Stimulated activated memory B cell treated with anti-CD40 and anti-IgM and Interleukin-4, amounts not matched to agents 10 μg/mL and 1 μg/mL and 100 μg/mL, for 72 hours (primary cell): ENCODE results near the gene RAF1.

Source experiments
- ATAC-seq: fragments of 150-1000 bp; cut with Tn5 transposase; 2 replicates; pipeline ENCODE4 v1.10.0; 2021
- H3K27ac Mint-ChIP-seq: one replicate; pipeline ENCODE4 v1.8.0; 2022; ENCODE audit warnings: mild to moderate bottlenecking, mixed read lengths
- H3K27me3 Mint-ChIP-seq: one replicate; pipeline ENCODE4 v1.8.0; 2022; ENCODE audit warnings: mixed read lengths
- H3K36me3 Mint-ChIP-seq: one replicate; pipeline ENCODE4 v1.8.0; 2022; ENCODE audit warnings: mixed read lengths
- H3K4me1 Mint-ChIP-seq: one replicate; pipeline ENCODE4 v1.8.0; 2022; ENCODE audit warnings: mixed read lengths
- H3K4me3 Mint-ChIP-seq: one replicate; pipeline ENCODE4 v1.8.0; 2022; ENCODE audit warnings: mild to moderate bottlenecking, moderate library complexity, mixed read lengths
- H3K9me3 Mint-ChIP-seq: one replicate; pipeline ENCODE4 v1.8.0; 2022; ENCODE audit warnings: mixed read lengths

RAF1 gene

DNA sequence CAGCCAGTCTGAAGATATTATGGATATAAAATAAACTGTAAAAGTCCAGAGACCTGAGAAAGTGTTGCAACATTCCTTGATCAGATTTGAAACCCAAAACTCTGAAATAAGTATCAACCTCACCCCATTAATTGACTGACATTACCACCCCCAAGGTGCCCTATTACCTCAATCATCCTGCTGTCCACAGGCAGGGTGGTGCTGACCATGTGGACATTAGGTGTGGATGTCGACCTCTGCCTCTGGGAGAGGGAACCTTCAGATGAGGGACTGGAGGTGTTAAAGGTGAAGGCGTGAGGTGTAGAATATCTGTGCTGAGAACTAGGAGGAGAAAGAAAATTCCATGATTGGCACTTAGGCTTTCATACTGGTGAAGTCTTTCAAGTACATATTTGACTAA lies 59.9 kb downstream of the RAF1 start:
- H3K36me3 Mint-ChIP-seq: peaks cover 39% of the 10 kb centered on the region
- no peak overlapping the region for H3K27ac Mint-ChIP-seq
- H3K4me3 Mint-ChIP-seq: no peak overlapping the region
- no peaks in the 10 kb centered on the region for H3K27me3 Mint-ChIP-seq
- no peaks in the 10 kb centered on the region for H3K9me3 Mint-ChIP-seq
- no peaks in the 10 kb centered on the region for H3K4me1 Mint-ChIP-seq
- no peak for ATAC-seq

DNA sequence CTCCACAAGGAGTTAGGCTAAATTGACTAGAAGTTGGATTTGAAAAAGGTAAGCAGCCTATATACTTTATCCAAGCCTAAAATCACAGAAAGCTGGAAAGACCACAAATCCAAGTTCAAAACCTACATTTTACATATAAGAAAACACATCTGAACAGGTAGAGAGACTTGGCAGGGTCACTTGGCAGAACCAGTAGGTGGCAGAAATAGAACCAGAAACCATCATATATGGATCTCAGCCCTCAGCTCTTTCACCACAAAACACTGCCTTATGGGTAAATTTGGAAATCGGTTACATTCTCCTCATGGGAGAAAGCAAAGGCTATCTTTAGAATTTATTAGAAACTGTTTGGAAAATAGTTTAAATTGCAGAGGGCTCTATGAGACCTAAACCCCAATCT lies 62.8 kb downstream of the RAF1 start:
- Mint-ChIP-seq H3K36me3 (peaks cover 45% of the 10 kb centered on the region), H3K9me3 (no peaks in the 10 kb centered on the region), H3K4me1 (no peaks in the 10 kb centered on the region), H3K27me3 (no peaks in the 10 kb centered on the region), H3K27ac (no peak overlapping the region), H3K4me3 (no peak overlapping the region)
- ATAC-seq: no peak

DNA sequence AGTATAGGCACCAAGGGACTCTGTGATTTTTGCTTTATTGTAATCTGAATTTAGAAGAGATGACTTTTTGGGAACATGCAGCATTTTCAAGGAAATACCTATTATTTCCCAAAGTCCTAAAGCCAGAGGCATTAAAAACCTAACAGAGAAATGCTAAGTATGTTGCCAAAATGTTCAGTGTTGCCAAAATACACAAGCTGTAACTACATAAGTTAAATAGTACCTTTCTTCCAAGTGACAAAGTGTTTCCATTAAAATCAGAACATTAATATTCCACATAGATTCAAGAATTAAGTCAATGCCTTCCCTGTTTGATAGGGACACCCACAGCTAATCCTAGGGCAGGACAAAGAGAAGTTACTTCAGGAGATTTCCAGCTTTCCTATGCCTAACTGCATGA lies 65.0 kb downstream of the RAF1 start:
- no peaks in the 10 kb centered on the region for H3K9me3 Mint-ChIP-seq
- no peak overlapping the region for H3K4me3 Mint-ChIP-seq
- no peaks in the 10 kb centered on the region for H3K27me3 Mint-ChIP-seq
- no peaks in the 10 kb centered on the region for H3K4me1 Mint-ChIP-seq
- ATAC-seq: no peak
- no peak overlapping the region for H3K27ac Mint-ChIP-seq
- H3K36me3 Mint-ChIP-seq: peaks cover 61% of the 10 kb centered on the region

DNA sequence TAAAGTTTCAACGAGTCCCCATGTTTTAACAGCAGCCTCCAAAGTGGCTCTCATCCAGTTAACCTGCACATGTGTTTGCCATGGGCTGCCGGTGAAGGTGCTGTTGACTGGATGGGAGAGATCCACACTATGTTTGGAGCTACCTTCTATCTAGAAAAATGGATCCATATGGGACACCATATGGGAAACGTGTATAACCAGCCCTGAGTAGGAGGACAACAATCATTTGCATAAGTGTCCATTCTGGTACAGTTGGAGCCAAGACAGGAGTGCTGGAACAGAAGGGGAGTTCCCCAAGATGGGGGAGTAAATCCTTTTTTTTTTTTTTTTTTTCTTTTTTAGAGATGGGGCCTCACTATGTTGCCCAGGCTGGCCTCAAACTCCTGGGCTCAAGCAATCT lies 70.4 kb downstream of the RAF1 start:
- peaks cover 17% of the 10 kb centered on the region for H3K4me1 Mint-ChIP-seq
- no peaks in the 10 kb centered on the region for H3K27me3 Mint-ChIP-seq
- no peaks in the 10 kb centered on the region for H3K9me3 Mint-ChIP-seq
- H3K27ac Mint-ChIP-seq: peak overlapping the region; percentile 55
- ATAC-seq: no peak
- peaks cover 70% of the 10 kb centered on the region for H3K36me3 Mint-ChIP-seq
- H3K4me3 Mint-ChIP-seq: no peak overlapping the region

DNA sequence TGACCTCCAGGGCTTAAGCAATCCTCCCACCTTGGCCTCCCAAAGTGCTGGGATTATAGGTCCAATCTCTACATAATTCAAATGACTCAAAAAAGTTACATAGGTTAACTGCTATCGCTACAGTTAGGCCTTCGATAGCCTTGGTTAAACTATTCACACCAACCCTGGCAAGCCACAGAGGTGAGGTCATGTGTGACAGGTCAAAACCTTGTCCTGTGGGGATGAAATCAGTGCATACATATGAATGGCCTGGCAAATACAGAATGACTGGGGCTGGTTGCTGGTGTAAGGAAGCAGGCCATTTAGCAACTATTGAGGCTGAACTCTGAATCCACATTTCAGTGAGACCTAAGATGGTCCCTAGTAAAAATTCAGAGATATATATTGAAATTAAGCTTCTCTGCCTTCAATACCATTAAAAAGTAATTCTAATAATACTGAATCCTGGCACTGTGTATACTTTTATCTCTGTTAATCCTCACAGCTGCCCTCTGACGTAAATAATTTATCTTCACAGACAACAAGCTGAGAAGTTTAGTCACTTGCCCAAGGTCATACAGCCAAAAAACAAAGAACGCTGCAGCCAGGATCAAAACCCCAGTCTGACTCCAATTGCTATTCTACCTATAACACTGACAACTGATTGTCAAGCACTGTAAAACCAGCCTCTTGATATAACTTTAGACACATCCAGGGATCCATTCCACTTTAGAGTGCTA lies 71.8 kb downstream of the RAF1 start:
- peak overlapping the region; percentile 59 for H3K27ac Mint-ChIP-seq
- no peak for ATAC-seq
- no peaks in the 10 kb centered on the region for H3K9me3 Mint-ChIP-seq
- no peak overlapping the region for H3K4me3 Mint-ChIP-seq
- H3K4me1 Mint-ChIP-seq: peaks cover 17% of the 10 kb centered on the region
- H3K27me3 Mint-ChIP-seq: no peaks in the 10 kb centered on the region
- peaks cover 64% of the 10 kb centered on the region for H3K36me3 Mint-ChIP-seq

DNA sequence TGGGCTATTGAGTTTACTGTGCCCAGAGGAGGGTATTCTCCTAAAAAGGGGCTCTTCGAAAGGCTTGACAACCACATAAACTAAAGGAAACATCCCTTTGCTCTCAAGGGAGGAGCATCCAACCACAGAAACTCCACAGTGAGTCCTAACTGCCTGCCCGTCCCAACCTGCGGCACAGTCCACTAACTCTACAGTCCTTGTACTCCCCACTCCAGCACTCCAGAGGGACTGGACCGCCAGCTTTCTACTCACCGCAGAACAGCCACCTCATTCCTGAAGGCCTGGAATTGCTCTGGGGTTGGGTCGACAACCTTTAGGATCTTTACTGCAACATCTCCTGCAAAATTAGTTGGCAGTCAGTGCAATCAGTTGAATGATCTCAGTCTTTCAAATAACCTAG lies 72.5 kb downstream of the RAF1 start:
- ATAC-seq: no peak
- no peak overlapping the region for H3K4me3 Mint-ChIP-seq
- H3K9me3 Mint-ChIP-seq: no peaks in the 10 kb centered on the region
- no peaks in the 10 kb centered on the region for H3K27me3 Mint-ChIP-seq
- H3K36me3 Mint-ChIP-seq: peaks cover 58% of the 10 kb centered on the region
- peak overlapping the region; percentile 59 for H3K27ac Mint-ChIP-seq
- H3K4me1 Mint-ChIP-seq: peaks cover 17% of the 10 kb centered on the region

DNA sequence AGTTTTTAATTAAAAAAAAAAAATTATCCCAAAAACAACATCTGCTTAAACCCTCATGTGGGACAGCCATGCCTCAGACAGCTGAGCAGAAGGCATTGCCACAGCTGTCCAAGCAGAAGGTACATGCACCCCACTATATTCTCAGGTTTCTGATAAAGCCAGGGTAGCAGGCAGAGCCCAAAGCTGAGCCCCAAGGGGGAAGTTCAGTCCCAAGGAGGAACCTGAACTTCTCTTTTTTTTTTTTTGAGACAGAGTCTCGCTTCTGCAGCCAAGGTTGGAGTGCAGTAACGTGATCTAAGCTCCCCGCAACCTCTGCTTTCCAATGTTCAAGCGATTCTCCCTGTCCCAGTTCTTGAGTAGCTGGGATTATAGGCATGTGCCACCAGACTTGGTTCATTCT lies 73.8 kb downstream of the RAF1 start:
- Mint-ChIP-seq H3K27me3 (no peaks in the 10 kb centered on the region), H3K36me3 (peaks cover 56% of the 10 kb centered on the region), H3K27ac (peak overlapping the region; percentile 59), H3K4me1 (peaks cover 25% of the 10 kb centered on the region), H3K4me3 (no peak overlapping the region), H3K9me3 (no peaks in the 10 kb centered on the region)
- peak; percentile 75 for ATAC-seq

DNA sequence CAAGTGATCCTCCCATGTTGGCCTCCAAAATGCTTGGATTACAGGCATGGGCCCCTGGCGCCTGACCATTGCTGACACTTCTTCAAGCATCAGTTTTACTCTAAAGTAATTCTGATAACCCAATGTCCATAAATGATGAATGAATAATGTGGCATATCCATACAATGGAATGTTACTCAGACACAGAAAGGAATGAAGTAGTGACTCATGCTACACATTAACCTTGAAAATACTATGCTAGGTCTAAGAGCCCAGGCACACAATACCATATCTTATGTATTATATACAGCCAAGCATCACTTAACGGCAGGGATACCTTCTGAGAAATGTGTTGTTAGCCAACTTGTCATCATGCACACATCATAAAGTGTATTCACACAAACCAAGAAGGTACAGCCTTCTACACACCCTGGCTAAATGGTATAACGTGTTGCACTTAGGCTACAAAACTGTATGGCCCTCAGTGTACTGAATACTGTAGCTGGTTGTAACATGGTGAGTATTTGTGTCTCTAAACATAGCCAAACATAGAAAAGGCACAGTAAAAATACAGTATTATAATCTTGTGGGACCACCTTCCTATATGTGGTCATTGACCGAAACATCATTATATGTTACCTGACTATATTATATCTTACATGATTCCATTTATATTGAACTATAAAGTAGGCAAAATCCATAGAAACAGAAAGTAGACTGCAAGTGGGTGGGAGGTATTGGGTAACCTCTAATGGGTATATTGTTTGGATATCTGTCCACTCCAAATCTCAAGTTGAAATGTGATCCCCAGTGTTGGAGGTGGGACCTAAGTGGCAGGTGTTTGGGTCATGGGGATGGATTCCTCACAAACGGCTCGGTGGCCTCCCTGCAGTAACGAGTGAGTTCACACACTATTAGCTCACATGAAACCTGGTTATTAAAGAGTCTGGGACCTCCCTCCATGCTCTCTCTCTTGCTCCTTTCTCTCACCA lies 75.6 kb downstream of the RAF1 start:
- Mint-ChIP-seq H3K36me3 (peaks cover 55% of the 10 kb centered on the region), H3K27me3 (no peaks in the 10 kb centered on the region), H3K4me1 (peaks cover 25% of the 10 kb centered on the region), H3K27ac (no peak overlapping the region), H3K9me3 (no peaks in the 10 kb centered on the region), H3K4me3 (no peak overlapping the region)
- no peak for ATAC-seq

DNA sequence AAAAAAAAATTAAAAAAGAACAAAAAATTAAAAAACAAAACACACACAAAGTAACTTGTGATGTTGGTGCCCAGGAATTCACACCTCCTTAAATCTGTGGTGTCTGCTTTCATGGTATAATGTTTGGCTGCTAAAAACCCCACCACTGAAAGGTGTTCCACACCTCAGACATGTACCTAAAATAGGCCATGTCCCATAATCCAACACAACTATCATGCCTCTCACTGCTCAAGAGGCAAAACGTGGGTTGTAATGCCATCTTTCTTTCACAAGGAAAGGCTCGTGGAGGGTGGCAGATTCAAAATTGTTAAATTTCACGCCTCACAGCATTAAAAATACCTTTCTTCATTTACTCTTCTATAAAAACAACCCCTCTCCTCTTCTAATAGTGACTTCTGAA lies 77.5 kb downstream of the RAF1 start:
- Mint-ChIP-seq H3K27me3 (no peaks in the 10 kb centered on the region), H3K4me3 (no peak overlapping the region), H3K36me3 (peaks cover 55% of the 10 kb centered on the region), H3K9me3 (no peaks in the 10 kb centered on the region), H3K27ac (peak overlapping the region; percentile 46), H3K4me1 (peaks cover 20% of the 10 kb centered on the region)
- ATAC-seq: no peak

DNA sequence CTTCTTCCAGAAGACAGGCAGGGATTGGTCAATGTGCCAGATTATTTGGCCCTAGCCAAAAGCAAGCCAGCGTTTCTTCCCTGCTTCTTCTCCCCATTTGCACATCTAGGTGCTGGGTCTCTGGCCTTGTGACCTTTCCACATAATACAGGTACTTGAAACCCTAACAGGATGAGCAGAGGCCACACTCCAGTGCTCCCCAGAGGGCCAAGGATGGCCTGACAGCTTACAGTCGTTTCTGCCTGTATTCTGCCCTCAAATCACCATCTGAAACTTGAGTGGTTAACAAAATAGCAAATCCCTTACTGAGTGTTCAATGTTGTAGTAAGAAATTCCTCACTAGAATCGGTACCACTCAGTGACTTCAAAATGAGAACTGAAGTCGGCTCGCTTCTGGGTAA lies 77.9 kb downstream of the RAF1 start:
- ATAC-seq: peak; percentile 71
- peaks cover 53% of the 10 kb centered on the region for H3K36me3 Mint-ChIP-seq
- no peak overlapping the region for H3K4me3 Mint-ChIP-seq
- peak overlapping the region; percentile 46 for H3K27ac Mint-ChIP-seq
- no peaks in the 10 kb centered on the region for H3K9me3 Mint-ChIP-seq
- H3K4me1 Mint-ChIP-seq: peaks cover 17% of the 10 kb centered on the region
- no peaks in the 10 kb centered on the region for H3K27me3 Mint-ChIP-seq

DNA sequence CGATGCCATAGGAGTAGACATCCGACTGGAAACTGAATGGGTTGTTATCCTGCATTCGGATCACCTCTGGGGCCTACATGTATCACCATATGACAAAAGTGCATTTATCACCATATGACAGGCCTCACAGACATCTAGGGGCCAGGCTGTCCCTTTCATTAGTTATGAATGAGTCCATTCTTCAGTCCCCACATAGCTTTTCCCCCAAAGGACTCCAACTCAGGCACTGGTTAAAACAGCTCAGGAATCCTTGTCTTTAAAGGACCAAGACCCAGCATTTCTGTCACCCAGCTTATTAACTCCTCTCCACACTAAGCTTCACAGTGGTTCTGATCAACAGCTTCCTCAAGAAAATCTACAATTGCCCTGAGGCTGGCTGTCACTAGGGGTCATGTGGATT lies 78.7 kb downstream of the RAF1 start:
- H3K27me3 Mint-ChIP-seq: no peaks in the 10 kb centered on the region
- H3K27ac Mint-ChIP-seq: peak overlapping the region; percentile 46
- H3K9me3 Mint-ChIP-seq: no peaks in the 10 kb centered on the region
- peaks cover 53% of the 10 kb centered on the region for H3K36me3 Mint-ChIP-seq
- no peak for ATAC-seq
- H3K4me3 Mint-ChIP-seq: no peak overlapping the region
- H3K4me1 Mint-ChIP-seq: peaks cover 10% of the 10 kb centered on the region

DNA sequence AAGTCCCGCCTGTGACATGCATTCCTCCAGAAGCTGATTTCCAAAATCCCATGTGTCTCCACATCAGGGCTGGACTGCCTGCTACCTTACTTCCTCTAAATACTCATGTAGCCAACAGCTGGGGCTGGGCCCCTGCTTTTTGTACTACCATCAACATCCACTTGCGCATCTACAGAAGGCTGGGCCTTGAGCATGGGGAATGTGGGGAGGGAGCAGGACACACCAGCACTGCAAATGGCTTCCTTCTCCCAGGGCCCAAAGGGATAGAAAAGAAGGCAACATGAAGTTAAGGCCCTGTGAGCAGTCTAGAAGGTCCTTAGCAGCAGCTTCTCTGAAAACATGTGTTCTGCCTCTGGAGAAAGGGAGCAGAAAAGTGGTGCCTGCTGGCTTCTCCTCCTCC lies 79.8 kb downstream of the RAF1 start:
- ATAC-seq: no peak
- H3K27ac Mint-ChIP-seq: no peak overlapping the region

DNA sequence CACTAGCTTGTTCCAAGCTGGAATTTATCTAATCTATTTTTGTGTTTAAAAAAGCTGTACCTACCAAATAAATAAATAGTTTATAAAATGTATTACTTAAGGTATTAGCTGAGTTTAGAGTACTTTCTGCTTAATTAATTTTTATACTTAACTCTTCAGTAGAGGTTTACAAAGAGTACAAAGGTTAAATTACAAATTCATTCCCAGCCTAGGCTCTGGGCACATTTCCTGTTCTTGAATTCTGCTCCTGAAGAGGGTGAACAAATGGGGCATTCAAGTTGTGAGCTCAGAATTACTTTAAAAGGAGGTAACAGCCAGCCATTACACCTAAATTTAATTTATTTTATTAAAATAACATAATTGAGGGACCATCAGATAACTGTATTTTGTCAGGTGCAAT lies 80.6 kb downstream of the RAF1 start:
- Mint-ChIP-seq H3K36me3 (peaks cover 58% of the 10 kb centered on the region), H3K27me3 (no peaks in the 10 kb centered on the region), H3K4me1 (peaks cover 17% of the 10 kb centered on the region), H3K4me3 (no peak overlapping the region), H3K27ac (no peak overlapping the region), H3K9me3 (no peaks in the 10 kb centered on the region)
- ATAC-seq: no peak

More for the DNA sequence above, 79.8 kb downstream of the RAF1 start:
- Mint-ChIP-seq H3K27me3 (no peaks in the 10 kb centered on the region), H3K9me3 (no peaks in the 10 kb centered on the region), H3K4me3 (no peak overlapping the region), H3K36me3 (peaks cover 58% of the 10 kb centered on the region), H3K4me1 (peaks cover 17% of the 10 kb centered on the region)

DNA sequence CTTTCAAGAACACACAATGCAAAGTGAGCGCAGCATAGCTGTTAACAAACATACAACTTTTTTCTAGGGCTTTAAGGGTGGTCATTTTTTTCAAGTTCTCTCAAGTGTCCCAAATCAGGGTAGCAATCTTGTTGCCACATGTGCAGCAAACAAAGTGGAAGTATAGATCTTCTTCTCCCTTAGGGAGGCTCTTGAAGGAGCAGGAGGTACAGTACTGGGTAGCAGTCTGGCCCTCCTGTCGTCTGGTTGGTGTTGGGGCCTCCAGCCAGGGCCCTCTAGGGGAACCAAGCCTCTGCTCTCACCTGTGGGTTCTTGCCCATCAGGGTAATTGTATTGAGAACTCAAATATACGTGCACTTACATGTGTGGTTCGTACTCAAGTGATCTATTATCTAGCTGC lies 81.2 kb downstream of the RAF1 start:
- Mint-ChIP-seq H3K9me3 (no peaks in the 10 kb centered on the region), H3K27me3 (no peaks in the 10 kb centered on the region), H3K4me1 (peaks cover 17% of the 10 kb centered on the region), H3K36me3 (peaks cover 61% of the 10 kb centered on the region), H3K27ac (no peak overlapping the region), H3K4me3 (no peak overlapping the region)
- no peak for ATAC-seq

DNA sequence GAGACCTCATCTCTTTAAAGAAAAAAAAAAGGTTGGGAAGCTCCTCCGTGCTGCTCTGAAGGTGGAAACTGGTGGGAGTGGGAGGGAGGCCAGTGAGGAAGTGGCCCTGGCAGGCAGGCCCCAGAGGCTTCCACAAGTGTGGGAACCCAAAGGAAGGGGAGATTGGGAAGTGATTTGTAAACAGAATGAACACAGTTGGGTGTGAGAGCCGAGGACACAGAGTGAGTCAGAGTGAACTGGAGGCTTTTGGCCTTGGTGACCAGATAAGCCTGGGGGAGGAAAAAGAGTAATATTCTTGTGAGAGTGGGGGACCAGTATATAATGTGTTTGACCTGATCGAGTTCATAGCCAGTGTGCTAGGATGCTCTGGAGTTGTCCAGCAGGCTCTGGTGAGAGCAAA lies 84.0 kb downstream of the RAF1 start:
- H3K27ac Mint-ChIP-seq: peak overlapping the region; percentile 38
- peaks cover 3% of the 10 kb centered on the region for H3K9me3 Mint-ChIP-seq
- H3K36me3 Mint-ChIP-seq: peaks cover 81% of the 10 kb centered on the region
- ATAC-seq: no peak
- H3K4me1 Mint-ChIP-seq: peaks cover 9% of the 10 kb centered on the region
- no peaks in the 10 kb centered on the region for H3K27me3 Mint-ChIP-seq
- H3K4me3 Mint-ChIP-seq: no peak overlapping the region

DNA sequence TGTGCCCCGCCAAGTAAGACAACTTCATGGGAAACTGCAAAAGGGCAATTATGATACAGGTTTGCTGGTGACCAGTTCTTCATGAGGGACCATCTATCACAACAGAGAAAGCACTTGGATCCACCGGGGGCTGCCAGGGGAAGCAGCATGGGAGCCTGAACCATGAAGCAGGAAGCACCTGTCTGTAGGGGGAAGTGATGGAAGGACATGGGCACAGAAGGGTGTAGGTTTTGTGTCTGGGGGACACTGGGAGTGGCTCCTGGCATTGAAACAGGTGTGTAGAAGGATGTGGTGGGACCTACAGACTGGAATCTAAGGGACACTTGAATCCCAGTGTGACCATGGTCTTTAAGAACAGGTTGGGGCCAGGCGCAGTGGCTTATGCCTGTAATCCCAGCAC lies 84.5 kb downstream of the RAF1 start:
- no peak for ATAC-seq
- Mint-ChIP-seq H3K4me3 (no peak overlapping the region), H3K27me3 (no peaks in the 10 kb centered on the region), H3K36me3 (peaks cover 81% of the 10 kb centered on the region), H3K4me1 (peaks cover 9% of the 10 kb centered on the region), H3K9me3 (peaks cover 3% of the 10 kb centered on the region), H3K27ac (peak overlapping the region; percentile 38)
